GM12878 (cell line): ENCODE measurements around the gene PREX1. TPM values are rescaled to one million over a fixed set of nuclear protein-coding genes. Genes with fewer than 3 reads are reported as not detected.

ENCODE experiments used
- ASH2L ChIP-seq: fragments of 300-600, 200-600 bp; sonication (generic); IDR thresholded peaks from 2 replicates; pipeline ENCODE4 v1.6.1; 2017; ENCODE audit warnings: low read depth, mild to moderate bottlenecking, borderline replicate concordance
- FOXK2 ChIP-seq: fragments of 450-650 bp; IDR thresholded peaks from 2 replicates; pipeline ENCODE4 v1.6.1; 2017; ENCODE audit warnings: mild to moderate bottlenecking, moderate library complexity
- MEF2B ChIP-seq: fragments of 450-650 bp; IDR thresholded peaks from 2 replicates; pipeline ENCODE4 v1.6.1; 2018; ENCODE audit warnings: mild to moderate bottlenecking, moderate library complexity; ENCODE audit not compliant: partially characterized antibody, poor library complexity, severe bottlenecking
- NFYA ChIP-seq: IDR thresholded peaks from 2 replicates; pipeline ENCODE4 v1.6.1; 2011; ENCODE audit warnings: low read depth, mild to moderate bottlenecking, low read length, improper control_type of control experiment, borderline replicate concordance
- POLR2A ChIP-seq: IDR thresholded peaks from 2 replicates; pipeline ENCODE4 v1.6.1; 2011; ENCODE audit warnings: low read depth, mild to moderate bottlenecking, low read length
- SPI1 ChIP-seq: IDR thresholded peaks from 2 replicates; pipeline ENCODE4 v1.6.1; 2011; ENCODE audit warnings: low read depth, mild to moderate bottlenecking, low read length, moderate library complexity, borderline replicate concordance; ENCODE audit not compliant: insufficient read depth
- SREBF1 ChIP-seq: IDR thresholded peaks from 2 replicates; pipeline ENCODE4 v1.6.1; 2012; ENCODE audit warnings: mild to moderate bottlenecking, low read length
- TAF1 ChIP-seq: IDR thresholded peaks from 2 replicates; pipeline ENCODE4 v1.6.1; 2011; ENCODE audit warnings: mild to moderate bottlenecking, low read depth, low read length, borderline replicate concordance
- ZZZ3 ChIP-seq: IDR thresholded peaks from 2 replicates; pipeline ENCODE4 v1.6.1; 2011; ENCODE audit warnings: low read depth; ENCODE audit not compliant: control insufficient read depth, insufficient read length
- polyA plus RNA-seq, 11 experiments: library from polyadenylated mRNA; depleted of rRNA in 4 of 11; unstranded in 6 of 11; stranded (reverse) in 5 of 11; fragments of >200 nt; fragmentation: Nextera tagmentation in 4 of 11; fragmentation: Illumina TruSeq in 1 of 11; extraction: Ambion mirVana in 4 of 11; extraction: Trizol in 1 of 11; gene quantifications; 1 replicate in 1 of 11; 2 replicates in 10 of 11; pipeline versions ENCODE4 v1.2.1 to v1.2.3, GENCODE V29; 2011 to 2016; ENCODE audit warnings: inconsistent platforms in 2 of 11, missing spikeins in 2 of 11, low read depth in 1 of 11
- total RNA-seq, 4 experiments: library from RNA; depleted of rRNA in 3 of 4; stranded (reverse); fragments of >200 nt in 3 of 4; fragmentation: Illumina TruSeq in 1 of 4; extraction: Trizol in 1 of 4; gene quantifications; 2 replicates each; pipeline versions ENCODE4 v1.2.1 to v1.2.3, GENCODE V29; 2013 to 2021
- TF ChIP-seq, protein P1 (sequence below): fragments of 450-650 bp; IDR thresholded peaks from 2 replicates; pipeline ENCODE4 v1.6.1; 2017; ENCODE audit warnings: mild to moderate bottlenecking, moderate library complexity

PREX1 gene
- total and polyA plus RNA-seq, 10 of the 15 experiments (the other 5 are each of a cell fraction or from before 2014, with no cell fraction given), result 2.6 to 114 (median 38.9) TPM

DNA sequence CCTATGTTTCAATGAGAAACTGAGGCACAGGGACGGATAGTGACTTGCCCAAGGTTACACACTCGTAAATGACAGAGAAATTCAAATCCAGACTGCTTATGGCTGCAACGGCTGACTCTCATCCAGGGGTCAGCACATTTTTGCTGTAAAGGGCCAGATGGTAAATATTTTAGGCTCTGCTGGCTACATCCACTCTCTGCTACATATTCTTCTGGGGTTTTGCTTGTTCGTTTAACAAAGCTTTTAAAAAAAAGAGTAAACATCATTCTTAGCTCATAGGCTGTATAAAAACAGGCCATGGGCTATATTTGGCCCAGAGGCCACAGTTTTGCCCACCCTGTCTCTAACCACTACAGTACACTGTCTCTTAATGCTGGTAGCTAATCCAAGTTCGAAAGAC lies 103.4 kb downstream of the PREX1 start (continued):
- TF ChIP-seq SPI1 (no peak), MEF2B (no peak), SREBF1 (no peak), NFYA (no peak), ASH2L (no peak), TAF1 (no peak), POLR2A (no peak), FOXK2 (no peak), ZZZ3 (no peak)
- TF ChIP-seq, protein P1, sequence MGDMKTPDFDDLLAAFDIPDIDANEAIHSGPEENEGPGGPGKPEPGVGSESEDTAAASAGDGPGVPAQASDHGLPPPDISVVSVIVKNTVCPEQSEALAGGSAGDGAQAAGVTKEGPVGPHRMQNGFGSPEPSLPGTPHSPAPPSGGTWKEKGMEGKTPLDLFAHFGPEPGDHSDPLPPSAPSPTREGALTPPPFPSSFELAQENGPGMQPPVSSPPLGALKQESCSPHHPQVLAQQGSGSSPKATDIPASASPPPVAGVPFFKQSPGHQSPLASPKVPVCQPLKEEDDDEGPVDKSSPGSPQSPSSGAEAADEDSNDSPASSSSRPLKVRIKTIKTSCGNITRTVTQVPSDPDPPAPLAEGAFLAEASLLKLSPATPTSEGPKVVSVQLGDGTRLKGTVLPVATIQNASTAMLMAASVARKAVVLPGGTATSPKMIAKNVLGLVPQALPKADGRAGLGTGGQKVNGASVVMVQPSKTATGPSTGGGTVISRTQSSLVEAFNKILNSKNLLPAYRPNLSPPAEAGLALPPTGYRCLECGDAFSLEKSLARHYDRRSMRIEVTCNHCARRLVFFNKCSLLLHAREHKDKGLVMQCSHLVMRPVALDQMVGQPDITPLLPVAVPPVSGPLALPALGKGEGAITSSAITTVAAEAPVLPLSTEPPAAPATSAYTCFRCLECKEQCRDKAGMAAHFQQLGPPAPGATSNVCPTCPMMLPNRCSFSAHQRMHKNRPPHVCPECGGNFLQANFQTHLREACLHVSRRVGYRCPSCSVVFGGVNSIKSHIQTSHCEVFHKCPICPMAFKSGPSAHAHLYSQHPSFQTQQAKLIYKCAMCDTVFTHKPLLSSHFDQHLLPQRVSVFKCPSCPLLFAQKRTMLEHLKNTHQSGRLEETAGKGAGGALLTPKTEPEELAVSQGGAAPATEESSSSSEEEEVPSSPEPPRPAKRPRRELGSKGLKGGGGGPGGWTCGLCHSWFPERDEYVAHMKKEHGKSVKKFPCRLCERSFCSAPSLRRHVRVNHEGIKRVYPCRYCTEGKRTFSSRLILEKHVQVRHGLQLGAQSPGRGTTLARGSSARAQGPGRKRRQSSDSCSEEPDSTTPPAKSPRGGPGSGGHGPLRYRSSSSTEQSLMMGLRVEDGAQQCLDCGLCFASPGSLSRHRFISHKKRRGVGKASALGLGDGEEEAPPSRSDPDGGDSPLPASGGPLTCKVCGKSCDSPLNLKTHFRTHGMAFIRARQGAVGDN, result no peak
